Astrocyte of the cerebellum (primary cell): ENCODE measurements around the gene PRKCA.

Source experiments
- DNase-seq: peaks from one replicate; pipeline ENCODE4 v3.0.0-alpha.2; 2011; ENCODE audit warnings: low read depth
- H3K4me3 ChIP-seq: 2 replicates; pipeline ENCODE4 v1.5.1; 2011; ENCODE audit warnings: mild to moderate bottlenecking, low read depth, low read length, moderate library complexity
- in situ Hi-C: cut with HindIII; loops from 2 replicates; pipeline ENCODE4 v1.10.0; 2017; ENCODE audit warnings: low sequenced_read_pairs
- TF ChIP-seq, protein P1 (sequence below): IDR thresholded peaks from 2 replicates; pipeline ENCODE4 v1.5.1; 2012; ENCODE audit warnings: low read length, low read depth, moderate library complexity, mild to moderate bottlenecking; ENCODE audit errors: missing control alignments

The PRKCA gene

DNA sequence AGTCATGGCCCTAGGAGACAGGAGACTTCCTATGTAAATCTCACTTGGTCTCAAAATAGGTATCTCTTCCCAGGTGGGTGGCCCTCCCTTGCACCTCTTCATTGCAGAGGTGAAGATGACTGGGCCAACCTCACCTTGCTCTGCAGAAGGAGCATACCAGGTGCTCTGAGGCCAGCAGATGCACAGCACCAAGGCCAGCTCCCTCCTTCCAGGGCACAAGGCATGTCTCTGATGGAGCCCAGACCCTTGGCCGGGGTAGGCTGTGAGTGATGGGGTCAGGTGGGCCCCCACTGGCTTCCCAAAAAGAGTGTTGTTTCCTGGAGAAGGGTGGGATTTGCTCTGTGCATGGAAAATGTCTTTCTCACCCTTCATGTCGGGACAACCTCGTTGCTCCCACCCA lies 545.3 kb downstream of the PRKCA start:
- TF ChIP-seq, protein P1, sequence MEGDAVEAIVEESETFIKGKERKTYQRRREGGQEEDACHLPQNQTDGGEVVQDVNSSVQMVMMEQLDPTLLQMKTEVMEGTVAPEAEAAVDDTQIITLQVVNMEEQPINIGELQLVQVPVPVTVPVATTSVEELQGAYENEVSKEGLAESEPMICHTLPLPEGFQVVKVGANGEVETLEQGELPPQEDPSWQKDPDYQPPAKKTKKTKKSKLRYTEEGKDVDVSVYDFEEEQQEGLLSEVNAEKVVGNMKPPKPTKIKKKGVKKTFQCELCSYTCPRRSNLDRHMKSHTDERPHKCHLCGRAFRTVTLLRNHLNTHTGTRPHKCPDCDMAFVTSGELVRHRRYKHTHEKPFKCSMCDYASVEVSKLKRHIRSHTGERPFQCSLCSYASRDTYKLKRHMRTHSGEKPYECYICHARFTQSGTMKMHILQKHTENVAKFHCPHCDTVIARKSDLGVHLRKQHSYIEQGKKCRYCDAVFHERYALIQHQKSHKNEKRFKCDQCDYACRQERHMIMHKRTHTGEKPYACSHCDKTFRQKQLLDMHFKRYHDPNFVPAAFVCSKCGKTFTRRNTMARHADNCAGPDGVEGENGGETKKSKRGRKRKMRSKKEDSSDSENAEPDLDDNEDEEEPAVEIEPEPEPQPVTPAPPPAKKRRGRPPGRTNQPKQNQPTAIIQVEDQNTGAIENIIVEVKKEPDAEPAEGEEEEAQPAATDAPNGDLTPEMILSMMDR = no peak
- no peak for DNase-seq
- in situ Hi-C loops = no loop called here
- H3K4me3 ChIP-seq = no peak overlapping the region

DNA sequence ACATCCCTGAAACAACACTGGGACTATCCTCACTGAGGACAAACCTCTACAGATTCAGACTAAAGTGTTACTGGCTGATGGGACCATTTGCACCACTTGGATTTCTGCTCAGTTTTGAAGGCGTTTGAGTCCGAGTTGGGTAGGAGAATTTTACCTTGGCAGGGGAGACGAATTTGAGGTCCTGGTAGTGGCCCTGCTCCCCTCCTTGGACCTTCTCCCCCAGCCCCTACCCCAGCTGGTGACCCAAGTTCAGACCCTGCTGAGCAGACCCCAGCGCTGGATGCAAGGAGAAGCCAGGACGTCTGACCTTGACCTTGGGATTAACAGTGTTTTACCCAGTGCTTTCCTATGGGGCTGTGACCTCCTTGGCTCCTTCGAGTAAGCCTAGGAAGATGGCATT lies 546.1 kb downstream of the PRKCA start:
- TF ChIP-seq, protein P1 = no peak
- no peak for DNase-seq
- in situ Hi-C loops = no loop called here
- no peak overlapping the region for H3K4me3 ChIP-seq

DNA sequence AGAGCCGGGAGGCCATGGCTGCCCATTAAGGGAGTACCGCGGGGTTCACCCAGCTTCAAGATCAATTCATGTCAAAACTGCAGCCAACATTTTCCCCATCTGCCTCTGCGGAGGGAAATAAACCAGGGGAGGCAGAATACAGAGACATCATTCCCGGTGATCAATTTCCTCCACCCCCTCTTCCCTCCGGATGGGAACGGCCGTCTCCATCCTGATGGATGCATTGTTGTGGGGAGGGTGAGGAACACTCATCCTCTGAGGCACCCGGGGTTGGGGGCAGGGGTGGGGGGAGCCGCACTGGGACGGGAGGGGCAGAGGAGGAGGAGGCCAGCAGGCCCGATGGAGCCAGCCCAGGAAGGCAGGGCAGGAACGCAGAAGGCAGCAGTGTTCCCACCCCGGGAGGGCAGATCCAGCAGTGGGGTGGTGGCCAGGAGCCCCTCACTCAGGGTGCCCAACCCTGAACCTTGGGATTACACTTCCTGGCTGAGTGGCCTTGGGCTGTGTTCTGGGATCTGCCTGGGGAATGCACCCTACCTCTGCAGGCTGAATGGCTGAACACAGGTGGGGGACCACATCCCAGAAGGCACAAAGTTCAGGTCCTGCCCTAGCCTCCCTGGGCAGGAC lies 546.7 kb downstream of the PRKCA start:
- H3K4me3 ChIP-seq = no peak overlapping the region
- no peak for DNase-seq
- in situ Hi-C loops = no loop called here
- TF ChIP-seq, protein P1 = no peak

DNA sequence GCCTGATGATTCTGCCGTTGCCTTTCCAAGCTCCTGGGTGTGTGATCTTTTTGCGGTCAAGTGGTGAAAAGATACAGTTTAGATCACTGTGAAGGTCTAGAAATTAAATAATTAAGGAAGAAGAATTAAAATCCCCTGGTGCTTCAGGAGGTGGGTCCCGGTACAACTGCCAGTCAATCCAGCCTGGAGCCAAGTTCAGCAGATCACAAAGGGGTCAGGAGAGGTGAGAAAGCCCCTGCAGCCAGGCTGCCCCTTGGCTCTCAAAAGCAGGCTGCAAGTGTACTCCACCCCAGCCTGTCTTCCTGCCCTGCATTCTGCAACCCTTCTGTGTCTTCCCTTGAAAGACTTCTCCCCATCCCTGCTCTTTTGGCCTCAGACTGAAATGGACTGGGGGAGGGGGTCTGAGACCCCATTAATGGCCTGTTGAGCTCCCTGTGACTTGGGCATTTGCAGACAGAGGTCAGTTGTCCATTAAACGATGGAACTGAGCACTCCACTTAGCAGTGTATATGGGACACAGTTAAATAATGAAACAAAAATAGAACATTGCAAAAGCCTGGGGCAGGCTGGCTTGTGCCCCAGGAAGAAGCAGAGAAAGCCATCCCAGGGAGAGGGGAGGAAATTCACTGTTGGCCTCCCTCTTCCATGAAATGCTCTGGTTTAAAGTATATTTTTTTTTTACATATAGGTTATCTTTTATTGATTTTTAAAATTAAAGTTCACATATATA lies 547.6 kb downstream of the PRKCA start:
- no peak for DNase-seq
- in situ Hi-C loops = no loop called here
- no peak overlapping the region for H3K4me3 ChIP-seq
- TF ChIP-seq, protein P1 = no peak

DNA sequence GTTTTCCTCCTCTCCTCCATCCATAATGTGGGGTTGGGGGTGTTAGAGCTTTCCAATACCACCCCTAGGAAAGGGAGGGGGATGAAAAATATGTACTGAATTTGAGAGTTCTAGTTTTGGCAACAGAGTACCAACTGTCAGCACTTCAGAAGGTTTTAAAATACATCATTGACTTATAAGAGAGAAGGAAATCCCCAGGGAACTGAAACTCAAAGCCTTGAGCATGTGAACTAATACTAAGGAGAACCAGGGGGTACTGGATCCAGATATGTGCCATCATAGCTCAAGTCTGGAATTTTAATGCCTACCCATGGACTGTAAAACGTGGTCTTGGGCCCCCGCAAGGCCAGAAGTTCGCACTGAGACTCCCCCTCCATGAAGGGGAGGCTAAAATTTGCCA lies 548.3 kb downstream of the PRKCA start:
- TF ChIP-seq, protein P1 = no peak
- in situ Hi-C loops = no loop called here
- DNase-seq = no peak

DNA sequence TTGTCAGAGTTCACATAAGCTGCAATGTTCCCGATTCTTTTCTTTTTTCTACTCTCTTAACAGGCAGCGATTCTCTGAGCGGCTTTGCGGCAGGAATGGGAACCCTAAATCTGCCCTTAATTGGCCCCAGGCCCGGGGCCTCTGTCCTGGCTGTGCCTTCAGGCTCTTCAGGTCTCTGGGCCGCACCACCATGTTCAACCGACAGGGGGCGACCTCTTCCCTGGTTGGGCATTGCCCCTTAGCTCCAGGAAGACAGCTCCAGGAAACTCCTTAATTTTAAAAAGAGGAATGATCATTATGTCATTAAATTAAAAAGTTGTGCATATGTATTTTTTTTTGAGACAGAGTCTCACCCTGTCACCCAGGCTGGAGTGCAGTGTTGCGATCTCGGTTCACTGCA lies 552.8 kb downstream of the PRKCA start:
- no peak for DNase-seq
- in situ Hi-C loops = no loop called here
- TF ChIP-seq, protein P1 = no peak

More for the DNA sequence above, 548.3 kb downstream of the PRKCA start:
- H3K4me3 ChIP-seq = no peak overlapping the region

More for the DNA sequence above, 552.8 kb downstream of the PRKCA start:
- no peak overlapping the region for H3K4me3 ChIP-seq
